ENCODE measurements around the gene HIF3A.

Gene HIF3A

GRCh38 chr19:46350758-46351159, 53.9 kb downstream of the HIF3A start:
- Histone ChIP-seq H3K9ac (ENCODE audit: low read depth, low read length) (no peak overlapping the region; the same call in 1 of the 2 replicates), H3K4me1 (ENCODE audit: insufficient read depth, low read length) (peaks cover 17% of the 10 kb centered on the region), H3K9me3 (ENCODE audit: control insufficient read depth, insufficient read depth, low read length) (no peaks in the 10 kb centered on the region; the same call in 1 of the 2 replicates), H3K36me3 (ENCODE audit: insufficient read depth, low read length) (peaks cover 5% of the 10 kb centered on the region)

- Histone ChIP-seq H3K36me3 (ENCODE audit: insufficient read depth, low read length) (peaks cover 10% of the 10 kb centered on the region), H3K9me3 (ENCODE audit: control insufficient read depth, insufficient read depth, low read length) (no peaks in the 10 kb centered on the region), H3K4me1 (ENCODE audit: insufficient read depth, low read length) (peaks cover 17% of the 10 kb centered on the region), H3K9ac (ENCODE audit: low read depth, low read length) (no peak overlapping the region; the same call in 1 of the 2 replicates)
Observed at GRCh38 chr19:46351241-46352041, 54.6 kb downstream of the HIF3A start.

GRCh38 chr19:46353730-46354528, 57.1 kb downstream of the HIF3A start:
- peaks cover 17% of the 10 kb centered on the region for H3K4me1 ChIP-seq (ENCODE audit: insufficient read depth, low read length)
- H3K9me3 ChIP-seq (ENCODE audit: control insufficient read depth, insufficient read depth, low read length): no peaks in the 10 kb centered on the region
- H3K9ac ChIP-seq (ENCODE audit: low read depth, low read length): no peak overlapping the region
- H3K36me3 ChIP-seq (ENCODE audit: insufficient read depth, low read length): peaks cover 11% of the 10 kb centered on the region

GRCh38 chr19:46355234-46356148, 58.6 kb downstream of the HIF3A start:
- H3K4me1 ChIP-seq (ENCODE audit: insufficient read depth, low read length): peaks cover 7% of the 10 kb centered on the region
- no peak overlapping the region for H3K9ac ChIP-seq (ENCODE audit: low read depth, low read length)
- H3K36me3 ChIP-seq (ENCODE audit: insufficient read depth, low read length): peaks cover 11% of the 10 kb centered on the region
- no peaks in the 10 kb centered on the region for H3K9me3 ChIP-seq (ENCODE audit: control insufficient read depth, insufficient read depth, low read length)

GRCh38 chr19:46356149-46357055, 59.6 kb downstream of the HIF3A start:
- Histone ChIP-seq H3K4me1 (ENCODE audit: insufficient read depth, low read length) (no peaks in the 10 kb centered on the region; the same call in 1 of the 2 replicates), H3K9ac (ENCODE audit: low read depth, low read length) (no peak overlapping the region)

GRCh38 chr19:46357846-46358583, 61.2 kb downstream of the HIF3A start:
- Histone ChIP-seq H3K9me3 (ENCODE audit: control insufficient read depth, insufficient read depth, low read length) (no peaks in the 10 kb centered on the region), H3K9ac (ENCODE audit: low read depth, low read length) (no peak overlapping the region), H3K4me1 (ENCODE audit: insufficient read depth, low read length) (no peaks in the 10 kb centered on the region), H3K36me3 (ENCODE audit: insufficient read depth, low read length) (peaks cover 11% of the 10 kb centered on the region)

More at GRCh38 chr19:46356149-46357055, 59.6 kb downstream of the HIF3A start:
- peaks cover 11% of the 10 kb centered on the region for H3K36me3 ChIP-seq (ENCODE audit: insufficient read depth, low read length)
- no peaks in the 10 kb centered on the region for H3K9me3 ChIP-seq (ENCODE audit: control insufficient read depth, insufficient read depth, low read length)

GRCh38 chr19:46361915-46362314, 65.1 kb downstream of the HIF3A start:
- Histone ChIP-seq H3K9me3 (ENCODE audit: control insufficient read depth, insufficient read depth, low read length) (no peaks in the 10 kb centered on the region), H3K9ac (ENCODE audit: low read depth, low read length) (no peak overlapping the region), H3K4me1 (ENCODE audit: insufficient read depth, low read length) (no peaks in the 10 kb centered on the region), H3K36me3 (ENCODE audit: insufficient read depth, low read length) (peaks cover 8% of the 10 kb centered on the region)

GRCh38 chr19:46364359-46364758, 67.5 kb downstream of the HIF3A start:
- Histone ChIP-seq H3K9me3 (ENCODE audit: control insufficient read depth, insufficient read depth, low read length) (no peaks in the 10 kb centered on the region), H3K4me1 (ENCODE audit: insufficient read depth, low read length) (no peaks in the 10 kb centered on the region), H3K9ac (ENCODE audit: low read depth, low read length) (no peak overlapping the region), H3K36me3 (ENCODE audit: insufficient read depth, low read length) (peaks cover 8% of the 10 kb centered on the region)

GRCh38 chr19:46365561-46365960, 68.7 kb downstream of the HIF3A start:
- H3K36me3 ChIP-seq (ENCODE audit: insufficient read depth, low read length): peaks cover 8% of the 10 kb centered on the region

GRCh38 chr19:46366620-46367292, 69.9 kb downstream of the HIF3A start:
- H3K4me1 ChIP-seq (ENCODE audit: insufficient read depth, low read length): peaks cover 8% of the 10 kb centered on the region
- H3K9me3 ChIP-seq (ENCODE audit: control insufficient read depth, insufficient read depth, low read length): no peaks in the 10 kb centered on the region
- no peak overlapping the region for H3K9ac ChIP-seq (ENCODE audit: low read depth, low read length)
- peaks cover 8% of the 10 kb centered on the region for H3K36me3 ChIP-seq (ENCODE audit: insufficient read depth, low read length)

More at GRCh38 chr19:46365561-46365960, 68.7 kb downstream of the HIF3A start:
- Histone ChIP-seq H3K4me1 (ENCODE audit: insufficient read depth, low read length) (no peaks in the 10 kb centered on the region), H3K9me3 (ENCODE audit: control insufficient read depth, insufficient read depth, low read length) (no peaks in the 10 kb centered on the region), H3K9ac (ENCODE audit: low read depth, low read length) (no peak overlapping the region)

- H3K9ac ChIP-seq (ENCODE audit: low read depth, low read length): no peak overlapping the region
- H3K9me3 ChIP-seq (ENCODE audit: control insufficient read depth, insufficient read depth, low read length): no peaks in the 10 kb centered on the region
- peaks cover 8% of the 10 kb centered on the region for H3K36me3 ChIP-seq (ENCODE audit: insufficient read depth, low read length)
- peaks cover 15% of the 10 kb centered on the region for H3K4me1 ChIP-seq (ENCODE audit: insufficient read depth, low read length)
Observed at GRCh38 chr19:46367426-46367825, 70.6 kb downstream of the HIF3A start.

- Histone ChIP-seq H3K9me3 (ENCODE audit: control insufficient read depth, insufficient read depth, low read length) (no peaks in the 10 kb centered on the region), H3K4me1 (ENCODE audit: insufficient read depth, low read length) (peaks cover 20% of the 10 kb centered on the region), H3K9ac (ENCODE audit: low read depth, low read length) (no peak overlapping the region), H3K36me3 (ENCODE audit: insufficient read depth, low read length) (peaks cover 8% of the 10 kb centered on the region)
Observed at GRCh38 chr19:46368116-46368515, 71.3 kb downstream of the HIF3A start.

All from ES-I3 (cell line).